ENCODE results near the gene PRAME.
"Not testable (repeated sequence)": the region's sequence is repeated elsewhere in the genome, so short reads cannot be mapped to it uniquely, and the experiment has no call there.

PRAME gene

GRCh38 chr22:22516992-22517391, 42.1 kb downstream of the PRAME start:
- H3K27me3 ChIP-seq (ENCODE audit: low read length), result no peaks in the 10 kb centered on the region

GRCh38 chr22:22515890-22516289, 43.2 kb downstream of the PRAME start:
- TF ChIP-seq EZH2phosphoT487 (conservative IDR thresholded peaks at IDR 0.05; ENCODE audit: low read length), result no peak
- H4K20me1 ChIP-seq (ENCODE audit: low read depth, low read length), result no peaks in the 10 kb centered on the region
- no peak overlapping the region for H3K9ac ChIP-seq (ENCODE audit: low read length)
- no peaks in the 10 kb centered on the region for H3K79me2 ChIP-seq (ENCODE audit: insufficient read depth, low read length)
- H3K36me3 ChIP-seq (ENCODE audit: low read length), result no peaks in the 10 kb centered on the region
- no peaks in the 10 kb centered on the region for H3F3A ChIP-seq (ENCODE audit: insufficient read depth)
- H3K9me3 ChIP-seq (ENCODE audit: insufficient read depth, low read length), result no peaks in the 10 kb centered on the region
- H3K27ac ChIP-seq (ENCODE audit: low read depth, low read length), result no peak overlapping the region
- no peak overlapping the region for H3K4me3 ChIP-seq (ENCODE audit: insufficient read depth, low read length, poor library complexity, severe bottlenecking)
- H3K9me2 ChIP-seq (replicated peaks; ENCODE audit: insufficient read depth, low read length), result no peaks in the 10 kb centered on the region
- no peak overlapping the region for H2AFZ ChIP-seq (ENCODE audit: low read depth, low read length, severe bottlenecking)
- H3K27me3 ChIP-seq (ENCODE audit: low read length), result no peaks in the 10 kb centered on the region
- no peak overlapping the region for H3K4me2 ChIP-seq (ENCODE audit: low read depth, low read length, poor library complexity, severe bottlenecking)

More at GRCh38 chr22:22516992-22517391, 42.1 kb downstream of the PRAME start:
- no peaks in the 10 kb centered on the region for H3K9me3 ChIP-seq (ENCODE audit: insufficient read depth, low read length)
- no peaks in the 10 kb centered on the region for H3K79me2 ChIP-seq (ENCODE audit: insufficient read depth, low read length)
- no peaks in the 10 kb centered on the region for H4K20me1 ChIP-seq (ENCODE audit: low read depth, low read length)
- no peak overlapping the region for H3K27ac ChIP-seq (ENCODE audit: low read depth, low read length)
- H3K4me3 ChIP-seq (ENCODE audit: insufficient read depth, low read length, poor library complexity, severe bottlenecking), result no peak overlapping the region
- H3K36me3 ChIP-seq (ENCODE audit: low read length), result no peaks in the 10 kb centered on the region
- H3F3A ChIP-seq (ENCODE audit: insufficient read depth), result no peaks in the 10 kb centered on the region
- no peak overlapping the region for H3K4me2 ChIP-seq (ENCODE audit: low read depth, low read length, poor library complexity, severe bottlenecking)
- no peaks in the 10 kb centered on the region for H3K9me2 ChIP-seq (replicated peaks; ENCODE audit: insufficient read depth, low read length)
- H2AFZ ChIP-seq (ENCODE audit: low read depth, low read length, severe bottlenecking), result no peak overlapping the region
- no peak overlapping the region for H3K9ac ChIP-seq (ENCODE audit: low read length)
- TF ChIP-seq EZH2phosphoT487 (conservative IDR thresholded peaks at IDR 0.05; ENCODE audit: low read length), result no peak

- H3K9ac ChIP-seq (ENCODE audit: low read length); H3K9me3 ChIP-seq (ENCODE audit: insufficient read depth, low read length); H3K79me2 ChIP-seq (ENCODE audit: insufficient read depth, low read length); H3K36me3 ChIP-seq (ENCODE audit: low read length); H3F3A ChIP-seq (ENCODE audit: insufficient read depth); H3K4me3 ChIP-seq (ENCODE audit: insufficient read depth, low read length, poor library complexity, severe bottlenecking); H3K27me3 ChIP-seq (ENCODE audit: low read length); H3K27ac ChIP-seq (ENCODE audit: low read depth, low read length); H2AFZ ChIP-seq (ENCODE audit: low read depth, low read length, severe bottlenecking); H3K4me2 ChIP-seq (ENCODE audit: low read depth, low read length, poor library complexity, severe bottlenecking); H4K20me1 ChIP-seq (ENCODE audit: low read depth, low read length); H3K9me2 ChIP-seq (replicated peaks; ENCODE audit: insufficient read depth, low read length): not testable (repeated sequence)
Measured at GRCh38 chr22:22514431-22514830, 44.6 kb downstream of the PRAME start.

DNA sequence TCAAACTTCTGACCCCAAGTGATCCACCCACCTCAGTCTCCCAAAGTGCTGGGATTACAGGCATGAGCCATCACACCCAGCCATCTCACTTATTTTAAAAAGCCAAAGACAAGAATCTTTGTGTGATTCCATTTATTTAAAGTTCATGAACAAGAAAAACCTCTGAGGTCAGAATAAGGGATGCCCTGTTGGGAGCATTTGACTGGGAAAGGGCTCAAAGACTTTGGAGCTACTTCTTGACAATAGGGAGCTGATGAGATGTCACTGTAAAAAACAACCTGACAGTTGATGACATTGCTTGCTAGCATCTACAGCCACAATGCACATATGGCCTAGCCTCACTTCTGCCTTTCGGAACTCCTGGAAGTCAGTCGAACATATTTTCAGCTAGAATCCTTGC, 45.4 kb downstream of the PRAME start:
- H3K27me3 ChIP-seq (ENCODE audit: low read length), result no peaks in the 10 kb centered on the region
- H4K20me1 ChIP-seq (ENCODE audit: low read depth, low read length), result no peaks in the 10 kb centered on the region
- H3K79me2 ChIP-seq (ENCODE audit: insufficient read depth, low read length), result no peaks in the 10 kb centered on the region
- H3K36me3 ChIP-seq (ENCODE audit: low read length), result no peaks in the 10 kb centered on the region
- H3K9ac ChIP-seq (ENCODE audit: low read length), result no peak overlapping the region
- H3K4me2 ChIP-seq (ENCODE audit: low read depth, low read length, poor library complexity, severe bottlenecking), result no peak overlapping the region
- H3K9me2 ChIP-seq (replicated peaks; ENCODE audit: insufficient read depth, low read length), result no peaks in the 10 kb centered on the region
- H2AFZ ChIP-seq (ENCODE audit: low read depth, low read length, severe bottlenecking), result no peak overlapping the region
- no peak overlapping the region for H3K4me3 ChIP-seq (ENCODE audit: insufficient read depth, low read length, poor library complexity, severe bottlenecking)
- TF ChIP-seq, protein P1, sequence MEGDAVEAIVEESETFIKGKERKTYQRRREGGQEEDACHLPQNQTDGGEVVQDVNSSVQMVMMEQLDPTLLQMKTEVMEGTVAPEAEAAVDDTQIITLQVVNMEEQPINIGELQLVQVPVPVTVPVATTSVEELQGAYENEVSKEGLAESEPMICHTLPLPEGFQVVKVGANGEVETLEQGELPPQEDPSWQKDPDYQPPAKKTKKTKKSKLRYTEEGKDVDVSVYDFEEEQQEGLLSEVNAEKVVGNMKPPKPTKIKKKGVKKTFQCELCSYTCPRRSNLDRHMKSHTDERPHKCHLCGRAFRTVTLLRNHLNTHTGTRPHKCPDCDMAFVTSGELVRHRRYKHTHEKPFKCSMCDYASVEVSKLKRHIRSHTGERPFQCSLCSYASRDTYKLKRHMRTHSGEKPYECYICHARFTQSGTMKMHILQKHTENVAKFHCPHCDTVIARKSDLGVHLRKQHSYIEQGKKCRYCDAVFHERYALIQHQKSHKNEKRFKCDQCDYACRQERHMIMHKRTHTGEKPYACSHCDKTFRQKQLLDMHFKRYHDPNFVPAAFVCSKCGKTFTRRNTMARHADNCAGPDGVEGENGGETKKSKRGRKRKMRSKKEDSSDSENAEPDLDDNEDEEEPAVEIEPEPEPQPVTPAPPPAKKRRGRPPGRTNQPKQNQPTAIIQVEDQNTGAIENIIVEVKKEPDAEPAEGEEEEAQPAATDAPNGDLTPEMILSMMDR (IDR thresholded peaks at IDR 0.05; ENCODE audit: insufficient read depth, low read length, poor library complexity, severe bottlenecking), result no peak
- no peak for TF ChIP-seq EZH2phosphoT487 (conservative IDR thresholded peaks at IDR 0.05; ENCODE audit: low read length)
- H3F3A ChIP-seq (ENCODE audit: insufficient read depth), result no peaks in the 10 kb centered on the region
- H3K9me3 ChIP-seq (ENCODE audit: insufficient read depth, low read length), result no peaks in the 10 kb centered on the region
- H3K27ac ChIP-seq (ENCODE audit: low read depth, low read length), result no peak overlapping the region

DNA sequence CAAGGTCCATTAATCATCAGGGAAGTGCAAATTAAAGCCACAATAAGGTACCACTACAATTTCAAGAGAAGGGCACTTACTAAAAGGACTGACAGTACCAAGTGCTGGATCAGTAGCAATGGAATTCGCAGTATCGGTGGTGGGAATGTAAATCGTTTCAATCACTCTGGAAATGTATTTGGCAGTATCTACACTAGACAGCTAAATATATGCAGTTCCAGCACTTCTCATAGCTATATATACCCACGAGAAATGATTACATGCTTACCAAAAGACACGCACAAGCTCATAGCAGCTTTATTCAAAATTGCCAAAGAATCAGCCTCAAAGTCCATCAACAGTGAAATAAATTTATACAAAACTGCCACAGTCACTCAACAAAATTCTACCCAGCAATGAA, 46.1 kb downstream of the PRAME start:
- Histone ChIP-seq H3K27ac (ENCODE audit: low read depth, low read length) (no peak overlapping the region), H3K36me3 (ENCODE audit: low read length) (no peaks in the 10 kb centered on the region), H3K27me3 (ENCODE audit: low read length) (no peaks in the 10 kb centered on the region), H3K4me2 (ENCODE audit: low read depth, low read length, poor library complexity, severe bottlenecking) (no peak overlapping the region), H3K9me3 (ENCODE audit: insufficient read depth, low read length) (no peaks in the 10 kb centered on the region), H3K9me2 (replicated peaks; ENCODE audit: insufficient read depth, low read length) (no peaks in the 10 kb centered on the region), H3K79me2 (ENCODE audit: insufficient read depth, low read length) (peaks cover 3% of the 10 kb centered on the region; the same call in 1 of the 2 replicates), H4K20me1 (ENCODE audit: low read depth, low read length) (no peaks in the 10 kb centered on the region), H2AFZ (ENCODE audit: low read depth, low read length, severe bottlenecking) (no peak overlapping the region), H3K9ac (ENCODE audit: low read length) (no peak overlapping the region), H3F3A (ENCODE audit: insufficient read depth) (no peaks in the 10 kb centered on the region), H3K4me3 (ENCODE audit: insufficient read depth, low read length, poor library complexity, severe bottlenecking) (no peak overlapping the region)
- TF ChIP-seq EZH2phosphoT487 (conservative IDR thresholded peaks at IDR 0.05; ENCODE audit: low read length), result no peak
- TF ChIP-seq, protein P1 (IDR thresholded peaks at IDR 0.05; ENCODE audit: insufficient read depth, low read length, poor library complexity, severe bottlenecking), result no peak

DNA sequence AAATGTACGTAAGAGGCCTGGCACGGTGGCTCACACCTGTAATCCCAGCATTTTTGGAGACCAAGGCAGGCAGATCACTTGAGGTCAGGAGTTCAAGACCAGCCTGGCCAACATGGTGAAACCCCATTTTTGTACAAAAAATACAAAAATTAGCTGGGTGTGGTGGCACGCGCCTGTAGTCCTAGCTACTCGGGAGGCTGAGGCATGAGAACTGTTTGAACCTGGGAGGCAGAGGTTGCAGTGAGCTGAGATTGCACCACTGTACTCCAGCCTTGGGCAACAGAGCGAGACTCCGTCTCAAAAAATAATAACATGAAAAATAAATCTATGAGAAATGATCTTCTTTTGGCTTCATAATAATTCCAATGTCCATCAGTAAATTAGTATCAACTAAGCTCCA, 48.2 kb downstream of the PRAME start:
- H3K9ac ChIP-seq (ENCODE audit: low read length); H3K36me3 ChIP-seq (ENCODE audit: low read length); H2AFZ ChIP-seq (ENCODE audit: low read depth, low read length, severe bottlenecking); H3K27ac ChIP-seq (ENCODE audit: low read depth, low read length); H3F3A ChIP-seq (ENCODE audit: insufficient read depth); H3K79me2 ChIP-seq (ENCODE audit: insufficient read depth, low read length); H3K27me3 ChIP-seq (ENCODE audit: low read length); H3K9me3 ChIP-seq (ENCODE audit: insufficient read depth, low read length); H3K4me2 ChIP-seq (ENCODE audit: low read depth, low read length, poor library complexity, severe bottlenecking); H3K9me2 ChIP-seq (replicated peaks; ENCODE audit: insufficient read depth, low read length); H4K20me1 ChIP-seq (ENCODE audit: low read depth, low read length); H3K4me3 ChIP-seq (ENCODE audit: insufficient read depth, low read length, poor library complexity, severe bottlenecking): not testable (repeated sequence)
